Cardiac muscle cell (in vitro differentiated cells and primary cell): Measurements from ENCODE around the gene KRR1. TPM values are rescaled to one million over a fixed set of nuclear protein-coding genes. Genes with fewer than 3 reads are reported as not detected.
"Not testable (repeated sequence)": the region's sequence is repeated elsewhere in the genome, so short reads cannot be mapped to it uniquely, and the experiment has no call there.

ENCODE experiments used
- DNase-seq, 2 donors: peaks; one replicate each; pipeline versions ENCODE4 v3.0.0 to v3.0.0-alpha.2; 2010 to 2017; ENCODE audit warnings: low read depth in 1 of 2, low spot score in 1 of 2
- H3K27ac ChIP-seq: fragments of 200-600 bp; sonication (generic); 2 replicates; pipeline ENCODE4 v1.5.1; 2016
- H3K27me3 ChIP-seq: fragments of 200-600 bp; sonication (generic); 2 replicates; pipeline ENCODE4 v1.6.0; 2016; ENCODE audit warnings: control low read depth
- H3K36me3 ChIP-seq: fragments of 200-600 bp; sonication (generic); 2 replicates; pipeline ENCODE4 v1.5.1; 2016; ENCODE audit warnings: control low read depth
- H3K4me1 ChIP-seq: fragments of 200-600 bp; sonication (generic); 2 replicates; pipeline ENCODE4 v1.8.1; 2017; ENCODE audit warnings: low read depth, mild to moderate bottlenecking, mixed run types
- H3K4me3 ChIP-seq: fragments of 200-600 bp; sonication (generic); 2 replicates; pipeline ENCODE4 v1.5.1; 2016; ENCODE audit warnings: mild to moderate bottlenecking
- H3K9me3 ChIP-seq: fragments of 200-600 bp; sonication (generic); 2 replicates; pipeline ENCODE4 v1.5.1; 2017; ENCODE audit warnings: low read depth, mild to moderate bottlenecking, control low read depth
- CTCF ChIP-seq: IDR thresholded peaks from 2 replicates; pipeline ENCODE4 v1.5.1; 2012; ENCODE audit warnings: low read depth, mild to moderate bottlenecking, low read length
- polyA plus RNA-seq: library from polyadenylated mRNA; unstranded; fragments of >200 nt; fragmentation: Nextera tagmentation; extraction: Ambion mirVana; gene quantifications from 2 replicates; pipeline ENCODE4 v1.2.1, GENCODE V29; 2016
- total RNA-seq: library from RNA; depleted of rRNA; stranded (reverse); fragments of >200 nt; gene quantifications from 2 replicates; pipeline ENCODE4 v1.2.3, GENCODE V29; 2016

Gene KRR1
- total and polyA plus RNA-seq, 2 experiments from 2014 or later: 29.9 to 32.4 TPM

- no peak for DNase-seq
- Histone ChIP-seq H3K9me3 (no peaks in the 10 kb centered on the region), H3K4me1 (no peaks in the 10 kb centered on the region), H3K27ac (no peak overlapping the region), H3K27me3 (no peaks in the 10 kb centered on the region), H3K36me3 (no peaks in the 10 kb centered on the region), H3K4me3 (no peak overlapping the region)
- no peak for TF ChIP-seq CTCF
These were observed 63.6 kb downstream of the KRR1 start for GRCh38 chr12:75447691-75448393.

- TF ChIP-seq CTCF: no peak
- H3K9me3 ChIP-seq: no peaks in the 10 kb centered on the region
- no peak overlapping the region for H3K4me3 ChIP-seq
- no peaks in the 10 kb centered on the region for H3K36me3 ChIP-seq
- no peaks in the 10 kb centered on the region for H3K4me1 ChIP-seq
- H3K27ac ChIP-seq: no peak overlapping the region
- no peaks in the 10 kb centered on the region for H3K27me3 ChIP-seq
- DNase-seq: no peak
These were observed 64.6 kb downstream of the KRR1 start for GRCh38 chr12:75446857-75447256.

GRCh38 chr12:75445137-75445507 is 66.3 kb downstream of the KRR1 start:
- H3K4me1 ChIP-seq, H3K4me3 ChIP-seq, H3K27me3 ChIP-seq, H3K9me3 ChIP-seq, DNase-seq, H3K27ac ChIP-seq, H3K36me3 ChIP-seq: not testable (repeated sequence)

- H3K27me3 ChIP-seq: no peaks in the 10 kb centered on the region
- no peaks in the 10 kb centered on the region for H3K9me3 ChIP-seq
- peak; percentile 6 to 31 for DNase-seq
- peak overlapping the region; percentile 7 for H3K27ac ChIP-seq
- H3K4me1 ChIP-seq: no peaks in the 10 kb centered on the region
- H3K36me3 ChIP-seq: no peaks in the 10 kb centered on the region
- TF ChIP-seq CTCF: no peak
- no peak overlapping the region for H3K4me3 ChIP-seq
These were observed 66.8 kb downstream of the KRR1 start for GRCh38 chr12:75444429-75445136.

- H3K27ac ChIP-seq: no peak overlapping the region
- H3K4me1 ChIP-seq: no peaks in the 10 kb centered on the region
- no peaks in the 10 kb centered on the region for H3K9me3 ChIP-seq
- H3K27me3 ChIP-seq: no peaks in the 10 kb centered on the region
- H3K36me3 ChIP-seq: no peaks in the 10 kb centered on the region
- no peak for TF ChIP-seq CTCF
- no peak for DNase-seq
- no peak overlapping the region for H3K4me3 ChIP-seq
These were observed 67.7 kb downstream of the KRR1 start for GRCh38 chr12:75443709-75444108.

GRCh38 chr12:75442454-75442853 is 69.0 kb downstream of the KRR1 start:
- H3K36me3 ChIP-seq, H3K9me3 ChIP-seq, H3K27me3 ChIP-seq, H3K4me1 ChIP-seq, DNase-seq, H3K4me3 ChIP-seq, H3K27ac ChIP-seq: not testable (repeated sequence)

GRCh38 chr12:75441687-75442449 is 69.5 kb downstream of the KRR1 start:
- H3K9me3 ChIP-seq, H3K4me3 ChIP-seq, H3K36me3 ChIP-seq, H3K4me1 ChIP-seq, H3K27ac ChIP-seq, DNase-seq, H3K27me3 ChIP-seq: not testable (repeated sequence)
